ENCODE data around the gene CBLB.

Gene CBLB

DNA sequence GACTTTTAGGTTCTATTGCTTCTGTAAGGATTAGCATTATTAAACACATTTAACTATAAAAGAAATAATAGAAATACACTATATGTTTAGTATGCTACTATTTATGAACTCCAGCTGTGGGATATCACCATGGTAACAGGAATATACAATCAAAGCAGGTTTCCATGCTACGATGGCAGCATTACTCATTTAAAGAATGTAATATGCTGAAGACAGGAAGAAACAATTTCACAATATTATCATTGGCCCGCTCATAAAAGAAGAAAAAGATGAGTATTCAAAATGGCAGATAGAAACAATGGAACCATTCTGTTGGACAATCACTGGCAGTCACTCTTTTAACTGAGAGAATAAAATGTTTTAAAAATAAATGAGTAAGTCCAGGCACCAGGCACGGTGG is 153.4 kb downstream of the CBLB start:
- peaks cover 19% of the 10 kb centered on the region for H3K36me3 ChIP-seq (ENCODE audit: insufficient read depth, low read length)

DNA sequence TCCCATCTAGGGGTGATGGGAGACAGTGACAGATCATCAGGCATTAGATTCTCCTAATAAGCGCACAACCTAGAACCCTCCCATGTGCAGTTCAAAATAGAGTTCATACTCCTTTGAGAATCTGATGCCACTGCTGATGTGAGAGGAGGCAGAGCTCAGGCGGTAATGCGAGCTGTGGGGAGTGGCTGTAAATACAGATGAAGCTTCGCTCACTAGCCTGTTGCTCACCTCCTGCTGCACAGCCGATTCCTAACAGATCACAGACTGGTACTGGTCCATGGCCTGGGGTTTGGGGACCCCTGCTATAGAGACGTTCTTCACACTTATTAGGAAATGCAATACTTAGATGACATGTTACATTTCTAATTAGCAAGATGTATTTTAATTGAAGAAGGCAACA is 154.4 kb downstream of the CBLB start:
- TF ChIP-seq EZH2 (IDR thresholded peaks at IDR 0.05; ENCODE audit: borderline replicate concordance, low read depth, low read length, severe bottlenecking): no peak
- TF ChIP-seq, protein P1, sequence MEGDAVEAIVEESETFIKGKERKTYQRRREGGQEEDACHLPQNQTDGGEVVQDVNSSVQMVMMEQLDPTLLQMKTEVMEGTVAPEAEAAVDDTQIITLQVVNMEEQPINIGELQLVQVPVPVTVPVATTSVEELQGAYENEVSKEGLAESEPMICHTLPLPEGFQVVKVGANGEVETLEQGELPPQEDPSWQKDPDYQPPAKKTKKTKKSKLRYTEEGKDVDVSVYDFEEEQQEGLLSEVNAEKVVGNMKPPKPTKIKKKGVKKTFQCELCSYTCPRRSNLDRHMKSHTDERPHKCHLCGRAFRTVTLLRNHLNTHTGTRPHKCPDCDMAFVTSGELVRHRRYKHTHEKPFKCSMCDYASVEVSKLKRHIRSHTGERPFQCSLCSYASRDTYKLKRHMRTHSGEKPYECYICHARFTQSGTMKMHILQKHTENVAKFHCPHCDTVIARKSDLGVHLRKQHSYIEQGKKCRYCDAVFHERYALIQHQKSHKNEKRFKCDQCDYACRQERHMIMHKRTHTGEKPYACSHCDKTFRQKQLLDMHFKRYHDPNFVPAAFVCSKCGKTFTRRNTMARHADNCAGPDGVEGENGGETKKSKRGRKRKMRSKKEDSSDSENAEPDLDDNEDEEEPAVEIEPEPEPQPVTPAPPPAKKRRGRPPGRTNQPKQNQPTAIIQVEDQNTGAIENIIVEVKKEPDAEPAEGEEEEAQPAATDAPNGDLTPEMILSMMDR (IDR thresholded peaks at IDR 0.05; ENCODE audit: borderline replicate concordance, extremely low read depth, low read length, poor library complexity, severe bottlenecking): no peak
- no peaks in the 10 kb centered on the region for H3K9me3 ChIP-seq (ENCODE audit: insufficient read depth, low read length, severe bottlenecking)
- no peaks in the 10 kb centered on the region for H3K4me1 ChIP-seq (ENCODE audit: insufficient read depth, low read length)
- H3K27me3 ChIP-seq (ENCODE audit: insufficient read depth, low read length, poor library complexity): no peaks in the 10 kb centered on the region
- H4K20me1 ChIP-seq (ENCODE audit: insufficient read depth, low read length): no peaks in the 10 kb centered on the region
- H3K4me3 ChIP-seq (ENCODE audit: low read depth in 1 of 2, low read length in 2 of 2): no peak overlapping the region
- no peak for DNase-seq
- no peak overlapping the region for H2AFZ ChIP-seq (ENCODE audit: low read depth, low read length)
- H3K27ac ChIP-seq (ENCODE audit: low read length): no peak overlapping the region
- H3K36me3 ChIP-seq (ENCODE audit: insufficient read depth, low read length): peaks cover 15% of the 10 kb centered on the region
- no peak for ATAC-seq (ENCODE audit: insufficient read depth, low read depth)
- no peak overlapping the region for H3K4me2 ChIP-seq (ENCODE audit: insufficient read depth, low read length)
- H3K9ac ChIP-seq (ENCODE audit: low read depth, low read length): no peak overlapping the region
- no peaks in the 10 kb centered on the region for H3K79me2 ChIP-seq (ENCODE audit: insufficient read depth, low read length)

More for the DNA sequence above, 153.4 kb downstream of the CBLB start:
- ATAC-seq (ENCODE audit: insufficient read depth, low read depth) (no peak), DNase-seq (no peak)
- no peak overlapping the region for H3K4me2 ChIP-seq (ENCODE audit: insufficient read depth, low read length)
- no peaks in the 10 kb centered on the region for H3K9me3 ChIP-seq (ENCODE audit: insufficient read depth, low read length, severe bottlenecking)
- H3K4me3 ChIP-seq (ENCODE audit: low read depth in 1 of 2, low read length in 2 of 2): no peak overlapping the region
- no peak for TF ChIP-seq EZH2 (IDR thresholded peaks at IDR 0.05; ENCODE audit: borderline replicate concordance, low read depth, low read length, severe bottlenecking)
- TF ChIP-seq, protein P1 (IDR thresholded peaks at IDR 0.05; ENCODE audit: borderline replicate concordance, extremely low read depth, low read length, poor library complexity, severe bottlenecking): no peak
- H3K27me3 ChIP-seq (ENCODE audit: insufficient read depth, low read length, poor library complexity): no peaks in the 10 kb centered on the region
- no peaks in the 10 kb centered on the region for H3K79me2 ChIP-seq (ENCODE audit: insufficient read depth, low read length)
- H3K27ac ChIP-seq (ENCODE audit: low read length): no peak overlapping the region
- H3K4me1 ChIP-seq (ENCODE audit: insufficient read depth, low read length): no peaks in the 10 kb centered on the region
- H3K9ac ChIP-seq (ENCODE audit: low read depth, low read length): no peak overlapping the region
- no peak overlapping the region for H2AFZ ChIP-seq (ENCODE audit: low read depth, low read length)
- H4K20me1 ChIP-seq (ENCODE audit: insufficient read depth, low read length): no peaks in the 10 kb centered on the region

DNA sequence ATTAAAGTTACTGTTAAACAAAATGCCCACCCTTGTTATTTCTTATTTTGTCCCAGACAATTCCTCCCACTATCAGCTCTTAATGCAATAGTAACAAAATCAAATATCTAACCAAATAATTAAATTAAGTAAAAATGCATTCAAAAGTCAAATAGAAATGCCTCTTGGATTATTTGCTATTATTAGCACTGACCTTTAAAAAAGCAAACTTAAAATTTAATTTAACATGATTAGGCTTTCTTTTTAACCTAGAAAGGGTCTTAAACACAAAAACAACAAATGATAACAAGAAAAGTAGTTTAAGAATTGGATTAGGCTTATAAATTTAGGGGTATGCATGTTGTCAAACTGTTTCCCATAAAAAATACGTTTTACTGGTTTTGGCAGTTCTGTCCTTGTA is 159.8 kb downstream of the CBLB start:
- no peak for TF ChIP-seq EZH2 (IDR thresholded peaks at IDR 0.05; ENCODE audit: borderline replicate concordance, low read depth, low read length, severe bottlenecking)
- TF ChIP-seq, protein P1 (IDR thresholded peaks at IDR 0.05; ENCODE audit: borderline replicate concordance, extremely low read depth, low read length, poor library complexity, severe bottlenecking): no peak
- Histone ChIP-seq H3K36me3 (ENCODE audit: insufficient read depth, low read length) (no peaks in the 10 kb centered on the region; the same call in 1 of the 2 replicates), H3K27me3 (ENCODE audit: insufficient read depth, low read length, poor library complexity) (no peaks in the 10 kb centered on the region), H3K9ac (ENCODE audit: low read depth, low read length) (no peak overlapping the region), H2AFZ (ENCODE audit: low read depth, low read length) (no peak overlapping the region), H3K4me1 (ENCODE audit: insufficient read depth, low read length) (no peaks in the 10 kb centered on the region), H4K20me1 (ENCODE audit: insufficient read depth, low read length) (no peaks in the 10 kb centered on the region), H3K4me3 (ENCODE audit: low read depth in 1 of 2, low read length in 2 of 2) (no peak overlapping the region), H3K79me2 (ENCODE audit: insufficient read depth, low read length) (no peaks in the 10 kb centered on the region), H3K4me2 (ENCODE audit: insufficient read depth, low read length) (no peak overlapping the region), H3K27ac (ENCODE audit: low read length) (no peak overlapping the region), H3K9me3 (ENCODE audit: insufficient read depth, low read length, severe bottlenecking) (no peaks in the 10 kb centered on the region)
- ATAC-seq (ENCODE audit: insufficient read depth, low read depth) (no peak), DNase-seq (no peak)

- Histone ChIP-seq H3K27me3 (ENCODE audit: insufficient read depth, low read length, poor library complexity) (no peaks in the 10 kb centered on the region), H3K4me2 (ENCODE audit: insufficient read depth, low read length) (no peak overlapping the region), H3K4me1 (ENCODE audit: insufficient read depth, low read length) (no peaks in the 10 kb centered on the region), H3K4me3 (ENCODE audit: low read depth in 1 of 2, low read length in 2 of 2) (no peak overlapping the region), H3K36me3 (ENCODE audit: insufficient read depth, low read length) (peaks cover 2% of the 10 kb centered on the region; the same call in 1 of the 2 replicates), H3K79me2 (ENCODE audit: insufficient read depth, low read length) (no peaks in the 10 kb centered on the region), H3K9ac (ENCODE audit: low read depth, low read length) (no peak overlapping the region), H3K27ac (ENCODE audit: low read length) (no peak overlapping the region), H2AFZ (ENCODE audit: low read depth, low read length) (no peak overlapping the region), H4K20me1 (ENCODE audit: insufficient read depth, low read length) (no peaks in the 10 kb centered on the region), H3K9me3 (ENCODE audit: insufficient read depth, low read length, severe bottlenecking) (no peaks in the 10 kb centered on the region)
- no peak for ATAC-seq (ENCODE audit: insufficient read depth, low read depth)
- DNase-seq: no peak
- no peak for TF ChIP-seq EZH2 (IDR thresholded peaks at IDR 0.05; ENCODE audit: borderline replicate concordance, low read depth, low read length, severe bottlenecking)
- TF ChIP-seq, protein P1 (IDR thresholded peaks at IDR 0.05; ENCODE audit: borderline replicate concordance, extremely low read depth, low read length, poor library complexity, severe bottlenecking): no peak
These were observed 161.8 kb downstream of the CBLB start for GRCh38 chr3:105707009-105707408.
